ENCODE data around the gene CSH1. TPM values are rescaled to one million over a fixed set of nuclear protein-coding genes. Genes with fewer than 3 reads are reported as not detected.
"Not testable (repeated sequence)": the region's sequence is repeated elsewhere in the genome, so short reads cannot be mapped to it uniquely, and the experiment has no call there.

CSH1 gene
- total RNA-seq, 4 donors from 2014 or later, result not detected

DNA sequence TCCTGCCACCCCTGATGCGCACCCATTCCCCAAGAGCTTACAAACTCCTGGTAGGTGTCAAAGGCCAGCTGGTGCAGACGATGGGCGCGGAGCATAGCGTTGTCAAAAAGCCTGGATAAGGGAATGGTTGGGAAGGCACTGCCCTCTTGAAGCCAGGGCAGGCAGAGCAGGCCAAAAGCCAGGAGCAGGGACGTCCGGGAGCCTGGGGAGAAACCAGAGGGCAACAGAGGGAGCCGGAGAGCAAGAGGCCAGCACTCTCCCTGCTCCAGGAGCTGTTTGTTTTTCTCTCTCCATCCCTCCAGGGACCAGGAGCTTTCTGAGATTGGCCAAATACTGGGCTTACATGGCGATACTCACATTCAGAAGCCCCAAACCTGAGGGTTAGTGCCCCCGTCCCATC is 21.9 kb upstream of the CSH1 start:
- no peak for DNase-seq (ENCODE audit: low spot score in 2 of 2)
- 52 to 59% methylated on average over 9 to 10 of the region's 10 CpGs for WGBS, 2 donors

GRCh38 chr17:63917646-63918045 is 21.3 kb upstream of the CSH1 start:
- no peak overlapping the region for H3K27ac ChIP-seq
- DNase-seq (ENCODE audit: low spot score in 2 of 2), result no peak
- TF ChIP-seq EP300 (IDR thresholded peaks at IDR 0.05) (no peak), CTCF (IDR thresholded peaks at IDR 0.05) (no peak), POLR2A (IDR thresholded peaks at IDR 0.05) (no peak)
- no peak overlapping the region for H3K4me3 ChIP-seq
- H3K27me3 ChIP-seq, result peaks cover 0 to 4% of the 10 kb centered on the region in 2 donors
- H3K36me3 ChIP-seq, result no peaks in the 10 kb centered on the region
- peaks cover 0 to 7% (median 0%) of the 10 kb centered on the region in 4 donors for H3K4me1 ChIP-seq
- no peaks in the 10 kb centered on the region for H3K9me3 ChIP-seq
- 76 to 78% methylated on average over 13 of the region's 13 CpGs for WGBS, 2 donors

More for the DNA sequence above, 21.9 kb upstream of the CSH1 start:
- Histone ChIP-seq H3K36me3 (no peaks in the 10 kb centered on the region), H3K27ac (no peak overlapping the region), H3K4me1 (peaks cover 0 to 7% (median 0%) of the 10 kb centered on the region in 4 donors), H3K4me3 (no peak overlapping the region), H3K9me3 (no peaks in the 10 kb centered on the region), H3K27me3 (peaks cover 0 to 4% of the 10 kb centered on the region in 2 donors)
- TF ChIP-seq POLR2A (IDR thresholded peaks at IDR 0.05) (no peak), EP300 (IDR thresholded peaks at IDR 0.05) (no peak), CTCF (IDR thresholded peaks at IDR 0.05) (no peak)

DNA sequence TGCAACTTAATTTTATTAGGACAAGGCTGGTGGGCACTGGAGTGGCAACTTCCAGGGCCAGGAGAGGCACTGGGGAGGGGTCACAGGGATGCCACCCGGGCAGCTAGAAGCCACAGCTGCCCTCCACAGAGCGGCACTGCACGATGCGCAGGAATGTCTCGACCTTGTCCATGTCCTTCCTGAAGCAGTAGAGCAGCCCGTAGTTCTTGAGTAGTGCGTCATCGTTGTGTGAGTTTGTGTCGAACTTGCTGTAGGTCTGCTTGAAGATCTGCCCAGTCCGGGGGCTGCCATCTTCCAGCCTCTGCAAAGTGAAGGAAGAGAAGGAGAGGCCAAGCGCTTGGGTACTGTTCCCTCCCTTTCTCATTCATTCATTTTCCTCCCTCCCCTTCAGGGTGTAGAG is 20.8 kb upstream of the CSH1 start:
- H3K4me3 ChIP-seq; H3K36me3 ChIP-seq; H3K27me3 ChIP-seq; H3K4me1 ChIP-seq; H3K9me3 ChIP-seq; DNase-seq (ENCODE audit: low spot score in 2 of 2); H3K27ac ChIP-seq: not testable (repeated sequence)
- 88 to 90% methylated on average over 9 to 11 of the region's 11 CpGs for WGBS, 2 donors

- Histone ChIP-seq H3K4me1 (peaks cover 0 to 7% (median 0%) of the 10 kb centered on the region in 4 donors), H3K9me3 (no peaks in the 10 kb centered on the region)
These were observed 20.3 kb upstream of the CSH1 start for GRCh38 chr17:63916566-63917185.

GRCh38 chr17:63915753-63916152 is 19.4 kb upstream of the CSH1 start:
- not testable (repeated sequence) for DNase-seq (ENCODE audit: low spot score in 2 of 2); H3K36me3 ChIP-seq; H3K27ac ChIP-seq; H3K9me3 ChIP-seq; H3K4me1 ChIP-seq; H3K4me3 ChIP-seq
- H3K27me3 ChIP-seq, result peaks cover 0 to 12% of the 10 kb centered on the region in 2 donors
- whole genome bisulfite sequencing, 2 donors, result 79% methylated on average over 10 of the region's 10 CpGs

More at GRCh38 chr17:63916566-63917185, 20.3 kb upstream of the CSH1 start:
- TF ChIP-seq EP300 (IDR thresholded peaks at IDR 0.05), result no peak
- TF ChIP-seq POLR2A (IDR thresholded peaks at IDR 0.05), result no peak
- TF ChIP-seq CTCF (IDR thresholded peaks at IDR 0.05), result no peak
- Histone ChIP-seq H3K27ac (no peak overlapping the region), H3K27me3 (peaks cover 0 to 4% of the 10 kb centered on the region in 2 donors), H3K4me3 (no peak overlapping the region), H3K36me3 (no peaks in the 10 kb centered on the region)
- DNase-seq (ENCODE audit: low spot score in 2 of 2), result no peak
- WGBS, 2 donors, result 82 to 86% methylated on average over 12 of the region's 12 CpGs

GRCh38 chr17:63914471-63914870 is 18.1 kb upstream of the CSH1 start:
- TF ChIP-seq POLR2A (IDR thresholded peaks at IDR 0.05) (no peak), CTCF (IDR thresholded peaks at IDR 0.05) (no peak), EP300 (IDR thresholded peaks at IDR 0.05) (no peak)
- H3K4me1 ChIP-seq, result peaks cover 0 to 6% (median 0%) of the 10 kb centered on the region in 4 donors
- no peak overlapping the region for H3K27ac ChIP-seq
- H3K27me3 ChIP-seq, result peaks cover 0 to 21% of the 10 kb centered on the region in 2 donors
- no peak overlapping the region for H3K4me3 ChIP-seq
- no peaks in the 10 kb centered on the region for H3K36me3 ChIP-seq
- H3K9me3 ChIP-seq, result no peaks in the 10 kb centered on the region
- 93 to 94% methylated on average over 2 to 7 of the region's 7 CpGs for WGBS, 2 donors
- no peak for DNase-seq (ENCODE audit: low spot score in 2 of 2)
